HEK293 (cell line): ENCODE data around the gene ABI3BP.

Experiments
- CTCF ChIA-PET: fragments of 350-600 bp; formaldehyde crosslinking; extraction: SDS; loops from one replicate; lab custom pipeline; 2021; ENCODE audit warnings: antibody characterized with exemption; lab: Yijun Ruan, JAX
- POLR2A ChIA-PET: fragments of 300-600 bp; formaldehyde crosslinking; extraction: SDS; loops from one replicate; lab custom pipeline; 2020; ENCODE audit warnings: antibody characterized with exemption, inconsistent platforms; lab: Yijun Ruan, JAX
- H3K27ac ChIP-seq: fragments of 200-500 bp; sonication (Bioruptor generic); 2 replicates; pipeline ENCODE4 v1.5.1; 2014; ENCODE audit warnings: low read depth, low read length, control low read depth, inconsistent platforms; ENCODE audit errors: extremely low read depth
- H3K36me3 ChIP-seq, 2 experiments: fragments of 200-500 bp in 1 of 2; sonication (Bioruptor generic) in 1 of 2; 1 replicate in 1 of 2; 2 replicates in 1 of 2; pipeline ENCODE4 v1.5.1; 2014 to 2017; ENCODE audit warnings: inconsistent platforms in 2 of 2, low read length in 2 of 2; ENCODE audit not compliant: control insufficient read depth in 2 of 2, insufficient read depth in 1 of 2
- H3K4me1 ChIP-seq: fragments of 200-500 bp; sonication (Bioruptor generic); 2 replicates; pipeline ENCODE4 v1.5.1; 2014; ENCODE audit warnings: mild to moderate bottlenecking, low read length, inconsistent platforms; ENCODE audit not compliant: control insufficient read depth, insufficient read depth
- H3K4me3 ChIP-seq: 2 replicates; pipeline ENCODE4 v1.5.1; 2011; ENCODE audit warnings: low read depth, mild to moderate bottlenecking, control low read depth, low read length, moderate library complexity
- H3K9me3 ChIP-seq: fragments of 200-500 bp; sonication (Bioruptor generic); 2 replicates; pipeline ENCODE4 v1.5.1; 2014; ENCODE audit warnings: low read depth, low read length, inconsistent platforms; ENCODE audit not compliant: control insufficient read depth, insufficient read depth
- EGR2 ChIP-seq: fragments of 450-650 bp; formaldehyde crosslinking; IDR thresholded peaks from 2 replicates; pipeline ENCODE4 v1.5.1; 2016; ENCODE audit warnings: low read depth, missing biosample characterization, missing genetic modification characterization
- HOXC10 ChIP-seq: sonication (generic); formaldehyde crosslinking; IDR thresholded peaks from 2 replicates; pipeline ENCODE4 v1.8.1; 2023; ENCODE audit warnings: mild to moderate bottlenecking, missing genetic modification reagents
- MYNN ChIP-seq: fragments of 450-650 bp; formaldehyde crosslinking; IDR thresholded peaks from 2 replicates; pipeline ENCODE4 v1.5.1; 2016; ENCODE audit warnings: missing biosample characterization, missing genetic modification characterization, borderline replicate concordance
- PRDM10 ChIP-seq: fragments of 450-650 bp; formaldehyde crosslinking; IDR thresholded peaks from 2 replicates; pipeline ENCODE4 v1.5.1; 2016; ENCODE audit warnings: missing biosample characterization, missing genetic modification characterization
- SALL2 ChIP-seq: fragments of 450-650 bp; formaldehyde crosslinking; IDR thresholded peaks from 2 replicates; pipeline ENCODE4 v1.5.0; 2017; ENCODE audit warnings: missing biosample characterization, mild to moderate bottlenecking, missing genetic modification characterization, borderline replicate concordance
- TCF7L2 ChIP-seq: IDR thresholded peaks from 2 replicates; pipeline ENCODE4 v1.6.1; 2011; ENCODE audit warnings: low read depth, mild to moderate bottlenecking, inconsistent platforms, low read length, moderate library complexity, borderline replicate concordance
- ZBTB11 ChIP-seq: fragments of 450-650 bp; formaldehyde crosslinking; conservative IDR thresholded peaks from 2 replicates; pipeline ENCODE4 v1.5.1; 2016; ENCODE audit warnings: low read depth, missing biosample characterization, missing genetic modification characterization
- ZBTB17 ChIP-seq: fragments of 450-650 bp; formaldehyde crosslinking; IDR thresholded peaks from 2 replicates; pipeline ENCODE4 v1.5.1; 2016; ENCODE audit warnings: missing biosample characterization, missing genetic modification characterization
- ZBTB6 ChIP-seq: fragments of 450-650 bp; formaldehyde crosslinking; IDR thresholded peaks from 2 replicates; pipeline ENCODE4 v1.5.1; 2017; ENCODE audit warnings: missing biosample characterization, missing genetic modification characterization
- ZFP69B ChIP-seq: fragments of 450-650 bp; formaldehyde crosslinking; IDR thresholded peaks from 2 replicates; pipeline ENCODE4 v1.5.1; 2016; ENCODE audit warnings: missing biosample characterization, missing genetic modification characterization
- ZNF10 ChIP-seq: fragments of 450-650 bp; formaldehyde crosslinking; IDR thresholded peaks from 2 replicates; pipeline ENCODE4 v1.5.1; 2017; ENCODE audit warnings: missing biosample characterization, missing genetic modification characterization
- ZNF138 ChIP-seq: fragments of 450-650 bp; formaldehyde crosslinking; IDR thresholded peaks from 2 replicates; pipeline ENCODE4 v1.5.1; 2016; ENCODE audit warnings: missing biosample characterization, missing genetic modification characterization, borderline replicate concordance
- ZNF184 ChIP-seq: fragments of 450-650 bp; IDR thresholded peaks from 2 replicates; pipeline ENCODE4 v1.5.1; 2018; ENCODE audit warnings: missing biosample characterization, mild to moderate bottlenecking, missing genetic modification characterization
- ZNF214 ChIP-seq: fragments of 450-650 bp; formaldehyde crosslinking; IDR thresholded peaks from 2 replicates; pipeline ENCODE4 v1.5.1; 2017; ENCODE audit warnings: missing biosample characterization, mild to moderate bottlenecking, missing genetic modification characterization, borderline replicate concordance
- ZNF24 ChIP-seq: fragments of 450-650 bp; formaldehyde crosslinking; IDR thresholded peaks from 2 replicates; pipeline ENCODE4 v1.5.1; 2016; ENCODE audit warnings: missing biosample characterization, missing genetic modification characterization
- ZNF26 ChIP-seq: fragments of 450-650 bp; formaldehyde crosslinking; IDR thresholded peaks from 2 replicates; pipeline ENCODE4 v1.5.1; 2016; ENCODE audit warnings: missing biosample characterization, missing genetic modification characterization
- ZNF274 ChIP-seq, 2 experiments: fragments of 200-500 bp in 1 of 2; fragments of 450-650 bp in 1 of 2; sonication (Bioruptor generic) in 1 of 2; formaldehyde crosslinking in 1 of 2; IDR thresholded peaks; 2 replicates each; pipeline versions ENCODE4 v1.5.1 to v1.6.1; 2014 to 2016; ENCODE audit warnings: borderline replicate concordance in 1 of 2, inconsistent platforms in 1 of 2, low read length in 1 of 2, missing biosample characterization in 1 of 2, missing genetic modification characterization in 1 of 2
- ZNF341 ChIP-seq: fragments of 450-650 bp; formaldehyde crosslinking; IDR thresholded peaks from 2 replicates; pipeline ENCODE4; 2016; ENCODE audit warnings: low read depth, missing biosample characterization, missing genetic modification characterization
- ZNF37A ChIP-seq: fragments of 450-650 bp; IDR thresholded peaks from 2 replicates; pipeline ENCODE4 v1.5.1; 2018; ENCODE audit warnings: missing biosample characterization, missing genetic modification characterization
- ZNF548 ChIP-seq: fragments of 450-650 bp; formaldehyde crosslinking; IDR thresholded peaks from 2 replicates; pipeline ENCODE4 v1.5.1; 2016; ENCODE audit warnings: missing biosample characterization, missing genetic modification characterization
- ZNF596 ChIP-seq: fragments of 450-650 bp; IDR thresholded peaks from 2 replicates; pipeline ENCODE4 v1.5.0; 2018; ENCODE audit warnings: missing biosample characterization, mild to moderate bottlenecking, missing genetic modification characterization, moderate library complexity
- ZNF629 ChIP-seq: fragments of 450-650 bp; formaldehyde crosslinking; IDR thresholded peaks from 2 replicates; pipeline ENCODE4 v1.5.1; 2017; ENCODE audit warnings: missing biosample characterization, missing genetic modification characterization
- ZNF639 ChIP-seq: fragments of 450-650 bp; formaldehyde crosslinking; IDR thresholded peaks from 2 replicates; pipeline ENCODE4 v1.5.1; 2016; ENCODE audit warnings: missing biosample characterization, missing genetic modification characterization
- ZNF654 ChIP-seq: fragments of 450-650 bp; formaldehyde crosslinking; IDR thresholded peaks from 2 replicates; pipeline ENCODE4 v1.5.1; 2016; ENCODE audit warnings: low read depth, missing biosample characterization, missing genetic modification characterization
- ZNF768 ChIP-seq: fragments of 450-650 bp; formaldehyde crosslinking; IDR thresholded peaks from 2 replicates; pipeline ENCODE4 v1.5.1; 2018; ENCODE audit warnings: missing biosample characterization, mild to moderate bottlenecking, missing genetic modification characterization

The ABI3BP gene

GRCh38 chr3:100857863-100858262 is 135.4 kb downstream of the ABI3BP start:
- Histone ChIP-seq H3K4me3 (no peak overlapping the region), H3K36me3 (no peaks in the 10 kb centered on the region), H3K4me1 (no peaks in the 10 kb centered on the region), H3K27ac (no peak overlapping the region), H3K9me3 (no peaks in the 10 kb centered on the region)
- no peak for TF ChIP-seq ZNF274 (IDR thresholded peaks at IDR 0.05; ENCODE audit: low read length)
- no peak for TF ChIP-seq ZNF274 (tag by site-specific recombination; IDR thresholded peaks at IDR 0.05; ENCODE audit: borderline replicate concordance)
- no peak for TF ChIP-seq ZNF214 (tag by site-specific recombination)
- no peak for TF ChIP-seq ZBTB17
- TF ChIP-seq ZBTB11, result no peak
- TF ChIP-seq ZNF24, result no peak
- no peak for TF ChIP-seq ZNF138 (tag by site-specific recombination)
- no peak for TF ChIP-seq ZNF341 (tag by site-specific recombination)
- TF ChIP-seq ZNF37A (tag by site-specific recombination), result no peak
- no peak for TF ChIP-seq ZNF548 (tag by site-specific recombination)
- no peak for TF ChIP-seq EGR2 (tag by site-specific recombination)
- no peak for TF ChIP-seq PRDM10 (tag by site-specific recombination)
- no peak for TF ChIP-seq ZFP69B (tag by site-specific recombination)
- no peak for TF ChIP-seq ZNF184
- no peak for TF ChIP-seq ZNF596 (tag by site-specific recombination)
- TF ChIP-seq ZNF654 (tag by site-specific recombination), result no peak
- ChIA-PET CTCF (no interaction called here), POLR2A (no interaction called here)

GRCh38 chr3:100856821-100857220 is 136.4 kb downstream of the ABI3BP start:
- Histone ChIP-seq H3K9me3 (no peaks in the 10 kb centered on the region), H3K4me1 (no peaks in the 10 kb centered on the region), H3K27ac (no peak overlapping the region), H3K4me3 (no peak overlapping the region), H3K36me3 (no peaks in the 10 kb centered on the region)
- CTCF ChIA-PET, result no interaction called here
- POLR2A ChIA-PET, result no interaction called here
- no peak for TF ChIP-seq ZNF10
- no peak for TF ChIP-seq ZNF629 (tag by site-specific recombination)
- TF ChIP-seq HOXC10, result no peak
- no peak for TF ChIP-seq MYNN
- no peak for TF ChIP-seq ZNF639 (tag by site-specific recombination)
- no peak for TF ChIP-seq ZNF768 (tag by site-specific recombination)
- TF ChIP-seq SALL2, result no peak
- no peak for TF ChIP-seq TCF7L2
- no peak for TF ChIP-seq ZNF26 (tag by site-specific recombination)
- no peak for TF ChIP-seq ZBTB6 (tag by site-specific recombination)
- no peak for TF ChIP-seq ZNF138 (tag by site-specific recombination)
